ENCODE results near the gene RNF187. TPM values are rescaled to one million over a fixed set of nuclear protein-coding genes. Genes with fewer than 3 reads are reported as not detected.

Gene RNF187
- total RNA-seq (2021; fragmentation: NEBNext Ultra II Directional; extraction: Animal tissue kit (Norgen Biotek cat#: 25700)), result 100 to 1,000 TPM; 110 to 143 (median 130) TPM
- long read RNA-seq, transcript RNF187-201 (4 exons, 3,017 nt), result major isoform, 26 of 36 reads
- long read RNA-seq, partial matches to known transcripts, result 9 of 36 reads
- long read RNA-seq, other reads (novel, unspliced or antisense), result 1 of 36 reads

GRCh38 chr1:228487336-228488124, at the start of gene RNF187:
Gene RNF187, plus strand, starts transcription at chr1:228487382.
- H3K4me1 Mint-ChIP-seq (ENCODE audit: low read depth), result peaks cover 35% of the 10 kb centered on the region
- peak within 1 kb of the TSS; percentile 100 for H3K27ac Mint-ChIP-seq
- peak within 1 kb of the TSS; percentile 95 for H3K4me3 Mint-ChIP-seq
- no peak for DNase-seq
- H3K9me3 Mint-ChIP-seq, result no peaks in the 10 kb centered on the region
- H3K36me3 Mint-ChIP-seq (ENCODE audit: low read depth), result peaks cover 16% of the 10 kb centered on the region
- peaks cover 1% of the 10 kb centered on the region; the same call in 1 of the 2 replicates for H3K27me3 Mint-ChIP-seq (ENCODE audit: insufficient read depth)
- TF ChIP-seq CTCF (IDR thresholded peaks at IDR 0.05), result 0 out of 2 replicates have a peak, but pooled peaks have one; percentile 2

GRCh38 chr1:228437424-228437962, 49.7 kb upstream of the RNF187 start:
- H3K4me1 Mint-ChIP-seq (ENCODE audit: low read depth), result no peaks in the 10 kb centered on the region
- H3K27me3 Mint-ChIP-seq (ENCODE audit: insufficient read depth), result peaks cover 39% of the 10 kb centered on the region
- no peak overlapping the region for H3K4me3 Mint-ChIP-seq
- no peak overlapping the region for H3K27ac Mint-ChIP-seq
- no peaks in the 10 kb centered on the region for H3K36me3 Mint-ChIP-seq (ENCODE audit: low read depth)
- TF ChIP-seq CTCF (IDR thresholded peaks at IDR 0.05), result no peak
- no peak for DNase-seq
- H3K9me3 Mint-ChIP-seq, result no peaks in the 10 kb centered on the region

GRCh38 chr1:228438266-228438665, 48.9 kb upstream of the RNF187 start:
- H3K27ac Mint-ChIP-seq, result no peak overlapping the region
- no peak for TF ChIP-seq CTCF (IDR thresholded peaks at IDR 0.05)
- peaks cover 38% of the 10 kb centered on the region for H3K27me3 Mint-ChIP-seq (ENCODE audit: insufficient read depth)

GRCh38 chr1:228440761-228441500, 46.3 kb upstream of the RNF187 start:
- Mint-ChIP-seq H3K27ac (no peak overlapping the region), H3K4me3 (no peak overlapping the region), H3K27me3 (ENCODE audit: insufficient read depth) (peaks cover 58% of the 10 kb centered on the region), H3K36me3 (ENCODE audit: low read depth) (no peaks in the 10 kb centered on the region), H3K4me1 (ENCODE audit: low read depth) (peaks cover 8% of the 10 kb centered on the region), H3K9me3 (no peaks in the 10 kb centered on the region)
- no peak for TF ChIP-seq CTCF (IDR thresholded peaks at IDR 0.05)
- DNase-seq, result no peak

More at GRCh38 chr1:228438266-228438665, 48.9 kb upstream of the RNF187 start:
- H3K4me1 Mint-ChIP-seq (ENCODE audit: low read depth), result no peaks in the 10 kb centered on the region
- no peak for DNase-seq
- H3K9me3 Mint-ChIP-seq, result no peaks in the 10 kb centered on the region
- no peak overlapping the region for H3K4me3 Mint-ChIP-seq
- H3K36me3 Mint-ChIP-seq (ENCODE audit: low read depth), result no peaks in the 10 kb centered on the region

- Mint-ChIP-seq H3K36me3 (ENCODE audit: low read depth) (no peaks in the 10 kb centered on the region), H3K27ac (no peak overlapping the region), H3K4me1 (ENCODE audit: low read depth) (peaks cover 10% of the 10 kb centered on the region), H3K4me3 (no peak overlapping the region), H3K9me3 (no peaks in the 10 kb centered on the region), H3K27me3 (ENCODE audit: insufficient read depth) (peaks cover 56% of the 10 kb centered on the region)
- no peak for DNase-seq
- TF ChIP-seq CTCF (IDR thresholded peaks at IDR 0.05), result no peak
Observed at GRCh38 chr1:228443395-228443794, 43.8 kb upstream of the RNF187 start.

All from HFFc6 (cell line).